NCI-H2029 treated with DMSO at 0.1 percent for 48 hours (cell line): ENCODE measurements around the gene RANBP9.

ENCODE experiments used
- DNase-seq: peaks from one replicate; lab custom pipeline; 2025; lab: John Stamatoyannopoulos, UW

RANBP9 gene

DNA sequence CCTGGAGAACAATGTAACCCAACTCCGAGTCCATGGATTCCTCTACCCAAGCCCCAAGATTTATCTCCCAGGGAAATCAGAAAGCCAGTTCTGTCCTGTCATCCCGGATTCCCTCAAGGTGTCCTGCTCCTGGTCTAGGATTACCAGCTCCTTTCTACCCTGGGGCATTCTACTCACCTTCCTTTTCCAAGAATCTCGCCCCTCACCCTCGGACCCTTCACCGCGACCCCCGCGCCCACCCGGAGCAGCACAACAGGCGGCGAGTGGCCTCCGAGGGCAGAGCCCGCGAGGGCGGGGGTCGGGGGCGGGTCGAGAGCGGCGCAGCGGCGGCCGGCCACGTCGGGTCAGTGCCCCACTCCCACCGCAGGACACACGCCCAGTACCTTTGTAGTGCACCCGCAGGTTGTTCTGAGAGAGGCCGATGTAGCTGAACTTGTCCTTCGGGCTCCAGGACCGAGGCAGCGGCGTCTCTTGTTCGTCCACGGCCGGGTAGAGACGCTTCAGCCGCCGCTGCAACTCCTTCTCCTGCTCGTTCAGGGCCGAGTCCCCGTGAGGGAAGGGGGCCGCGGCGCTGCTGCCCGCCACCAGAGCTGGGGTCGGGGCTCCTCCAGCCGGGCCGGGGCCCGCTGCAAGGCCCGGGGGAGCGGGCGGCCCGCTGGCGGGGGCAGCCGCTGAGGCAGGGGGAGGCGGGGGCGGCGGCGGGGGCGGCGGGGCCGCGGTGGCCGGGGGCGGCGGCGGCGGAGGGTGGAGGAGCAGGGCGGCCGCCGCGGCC lies 897 bp downstream of the RANBP9 start:
- DNase-seq, result peak; percentile 33

DNA sequence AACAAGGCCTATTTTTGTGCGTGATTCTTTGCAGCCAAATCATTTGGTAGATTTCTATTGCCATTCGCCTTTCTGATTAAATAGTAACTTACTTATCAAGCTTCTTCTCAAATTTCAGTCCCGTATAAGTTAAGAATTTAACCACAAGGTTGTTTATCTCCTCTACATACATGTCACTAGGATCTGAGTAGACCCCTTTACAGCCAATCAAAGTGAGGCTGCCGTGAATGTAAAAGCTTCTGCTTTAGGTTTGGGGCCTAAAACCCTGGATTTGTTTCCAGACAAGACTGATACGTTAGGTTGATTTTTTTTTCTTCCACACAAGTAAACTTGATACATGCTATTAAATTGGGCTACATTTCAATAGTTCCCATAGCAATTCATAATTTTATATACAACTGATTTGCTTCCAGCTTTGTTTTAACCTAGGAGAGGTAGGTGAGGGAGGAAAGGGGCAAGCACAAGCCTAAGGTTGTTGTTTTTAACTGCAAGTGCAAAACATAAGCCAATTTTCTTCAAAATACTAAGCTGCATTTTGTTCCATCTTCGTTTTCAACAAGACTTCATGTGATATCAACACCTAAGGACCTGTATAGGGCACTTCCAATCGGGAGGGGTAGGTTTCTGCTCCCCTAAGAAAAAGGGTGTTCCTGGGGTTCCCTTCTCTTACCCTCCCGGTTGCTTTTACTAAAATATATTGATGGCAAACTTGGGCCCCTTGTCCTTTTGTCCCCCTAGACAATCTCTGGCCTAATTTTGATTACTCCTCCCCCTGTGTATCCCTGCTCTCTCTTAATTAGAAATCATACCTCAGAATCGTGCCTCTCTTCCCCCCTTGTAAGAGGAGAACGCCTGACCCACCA lies 1.7 kb downstream of the RANBP9 start:
- DNase-seq, result no peak

DNA sequence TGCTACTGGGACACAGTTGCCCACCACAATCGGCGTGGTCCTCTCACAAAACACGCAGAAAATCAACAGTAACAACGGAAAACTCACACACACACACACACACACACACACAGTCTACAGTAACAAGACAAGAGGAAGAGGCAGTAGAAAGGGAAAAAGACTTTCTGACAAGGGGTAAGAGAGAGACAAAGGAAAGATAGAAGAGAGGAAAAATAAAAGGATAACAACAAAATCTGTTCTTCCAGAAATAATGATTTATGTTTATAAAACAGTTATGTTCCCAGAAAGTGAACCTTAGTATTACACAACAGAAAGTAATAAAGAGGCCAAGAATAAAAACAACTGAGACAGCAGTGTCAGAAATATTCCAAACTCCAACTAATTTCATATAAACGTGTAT lies 2.9 kb downstream of the RANBP9 start:
- DNase-seq, result no peak

DNA sequence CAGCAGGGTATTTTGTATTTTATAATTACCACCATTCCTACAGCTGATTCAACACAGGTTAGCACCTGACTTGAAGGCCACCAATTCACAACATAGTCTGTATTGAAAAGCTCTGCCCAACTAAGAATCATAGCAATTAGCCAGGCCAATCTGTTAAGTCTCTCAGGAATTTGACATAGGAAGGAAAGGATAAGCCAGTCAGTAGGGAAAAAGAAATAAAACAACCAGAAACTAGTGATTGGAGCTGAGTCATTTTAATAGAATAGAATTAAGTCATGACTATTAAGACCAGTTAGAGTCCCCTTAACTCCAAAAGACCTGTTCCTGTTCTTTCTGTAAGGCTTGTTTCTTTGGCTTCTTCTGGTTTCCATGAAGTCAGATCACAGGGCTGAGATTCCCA lies 8.1 kb downstream of the RANBP9 start:
- DNase-seq, result no peak

DNA sequence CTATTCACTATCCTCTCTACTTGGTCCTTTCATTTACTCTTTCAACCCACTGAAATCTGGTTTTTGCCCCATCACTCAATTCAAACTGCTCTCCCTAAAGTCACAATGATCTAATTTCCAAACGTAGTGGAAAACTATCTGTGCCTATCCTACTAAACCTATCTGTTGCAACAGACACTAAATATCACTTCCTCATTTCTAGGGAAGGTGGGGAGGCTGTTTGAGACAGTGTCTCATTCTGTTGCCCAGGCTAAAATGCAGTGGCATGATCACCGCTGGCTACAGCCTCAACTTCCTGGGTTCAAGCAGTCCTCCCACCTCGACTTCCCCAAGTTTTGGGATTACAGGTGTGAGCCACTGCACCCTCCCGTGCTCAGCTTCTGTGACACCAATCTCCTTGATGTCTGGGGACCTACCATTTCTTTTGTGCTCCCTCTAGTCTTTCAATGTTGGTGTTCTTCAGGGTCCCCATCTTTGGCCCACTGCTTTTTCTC lies 8.8 kb downstream of the RANBP9 start:
- DNase-seq, result no peak

DNA sequence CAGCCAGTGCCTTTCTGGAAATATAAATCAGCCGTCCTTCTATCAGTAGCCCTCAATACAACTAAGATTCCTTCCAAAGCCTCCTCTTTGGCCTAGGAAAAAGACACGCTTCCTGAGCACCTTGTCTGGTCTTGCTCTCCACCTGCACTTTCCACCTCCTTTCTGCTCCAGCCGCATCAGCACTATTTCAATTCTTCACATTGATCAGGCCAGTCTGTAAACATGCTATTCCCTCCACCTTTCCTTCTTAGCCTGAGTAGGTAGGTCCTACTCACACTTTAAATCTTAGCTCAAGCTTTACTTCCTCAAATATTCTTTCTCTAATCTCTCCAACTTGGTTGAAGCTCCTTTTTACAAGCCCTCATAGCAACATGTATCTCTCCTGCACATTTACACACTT lies 11.4 kb downstream of the RANBP9 start:
- no peak for DNase-seq

DNA sequence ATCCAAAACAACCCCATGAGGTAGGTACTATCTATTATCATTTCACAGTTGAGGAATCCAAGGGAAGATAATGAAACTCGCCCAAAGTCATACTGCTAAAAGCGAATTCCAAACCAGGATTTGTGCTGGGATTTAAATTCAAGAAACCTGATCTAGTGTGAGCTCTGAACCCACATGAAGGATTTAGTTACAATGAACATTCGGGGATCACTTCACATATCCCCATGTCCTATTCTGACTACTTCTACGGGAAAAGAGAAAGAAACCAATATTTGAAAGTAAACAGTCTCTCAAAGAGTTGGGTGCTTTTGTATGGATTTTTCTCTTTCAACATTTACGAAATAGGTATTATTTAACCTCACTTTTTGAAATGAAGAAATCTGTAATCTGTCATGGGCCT lies 12.9 kb downstream of the RANBP9 start:
- no peak for DNase-seq

DNA sequence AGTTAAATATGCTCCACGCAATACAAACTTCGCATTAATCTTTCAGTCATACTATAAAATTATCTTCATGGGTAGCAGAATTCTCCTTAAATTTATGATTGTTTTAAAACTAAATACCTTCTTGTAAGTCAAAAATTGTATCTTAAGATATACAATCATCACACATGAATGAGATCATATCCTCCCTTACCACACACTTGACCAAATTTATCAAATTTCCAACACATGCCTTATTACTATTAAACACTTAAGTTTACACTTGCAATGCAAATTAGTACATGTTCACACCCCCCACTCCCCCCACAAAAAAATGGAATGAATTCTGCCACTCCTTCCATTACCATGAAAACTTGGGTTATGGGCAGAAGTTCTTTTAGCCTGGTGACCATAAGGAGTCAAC lies 13.8 kb downstream of the RANBP9 start:
- no peak for DNase-seq

DNA sequence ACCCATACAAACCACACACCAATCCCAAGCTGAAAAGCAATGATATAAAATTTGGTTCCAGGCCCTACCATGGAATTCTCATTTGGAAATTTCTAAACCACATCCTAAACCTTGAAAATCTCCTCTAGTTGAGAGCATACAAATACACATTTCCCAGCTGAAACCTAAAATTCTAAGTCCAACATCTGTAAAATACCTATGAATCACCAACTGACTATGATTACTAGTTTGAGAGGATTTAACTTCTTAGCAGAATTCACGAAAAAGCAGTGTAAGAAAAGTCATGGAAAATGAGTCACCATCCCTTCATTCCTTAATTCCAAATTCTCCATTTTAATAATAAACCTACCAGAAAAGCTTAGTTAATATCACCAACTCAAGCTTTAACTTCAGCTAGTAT lies 15.4 kb downstream of the RANBP9 start:
- no peak for DNase-seq

DNA sequence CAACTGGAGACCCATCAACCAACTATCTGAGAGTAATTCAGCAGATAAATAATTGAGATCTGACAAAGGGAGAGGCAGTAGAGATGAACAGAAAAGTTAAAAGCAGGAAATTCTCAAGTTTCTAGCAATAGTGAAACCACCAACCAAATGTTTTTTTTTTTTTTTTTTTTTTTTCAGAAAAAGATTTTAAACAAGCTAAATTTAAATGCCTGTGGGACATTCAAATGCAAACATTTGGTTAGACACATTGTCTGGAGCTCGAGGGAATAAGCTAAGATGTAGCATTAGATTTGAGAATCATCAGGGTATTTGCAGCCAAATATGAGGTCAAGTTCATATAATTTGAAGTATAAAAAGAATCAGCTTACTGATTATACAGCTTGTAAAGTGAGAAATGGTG lies 16.4 kb downstream of the RANBP9 start:
- DNase-seq, result no peak

DNA sequence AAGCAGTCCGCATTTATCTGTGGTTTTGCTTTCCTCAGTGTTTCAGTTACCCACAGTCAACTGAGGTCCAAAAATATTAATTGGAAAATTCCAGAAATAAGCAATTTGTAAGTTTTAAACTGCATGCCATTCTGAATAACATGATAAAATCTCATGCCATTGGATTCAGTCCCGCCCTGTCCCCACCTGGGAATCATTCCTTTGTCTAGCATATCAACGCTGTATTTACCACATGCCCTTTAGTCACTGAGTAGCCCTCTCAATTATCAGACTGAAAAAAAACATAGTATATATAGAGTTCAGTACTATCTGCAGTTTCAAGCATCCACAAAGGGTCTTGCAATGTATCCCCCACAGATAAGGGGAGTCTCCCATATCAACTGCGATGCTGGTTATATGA lies 17.1 kb downstream of the RANBP9 start:
- DNase-seq, result no peak

DNA sequence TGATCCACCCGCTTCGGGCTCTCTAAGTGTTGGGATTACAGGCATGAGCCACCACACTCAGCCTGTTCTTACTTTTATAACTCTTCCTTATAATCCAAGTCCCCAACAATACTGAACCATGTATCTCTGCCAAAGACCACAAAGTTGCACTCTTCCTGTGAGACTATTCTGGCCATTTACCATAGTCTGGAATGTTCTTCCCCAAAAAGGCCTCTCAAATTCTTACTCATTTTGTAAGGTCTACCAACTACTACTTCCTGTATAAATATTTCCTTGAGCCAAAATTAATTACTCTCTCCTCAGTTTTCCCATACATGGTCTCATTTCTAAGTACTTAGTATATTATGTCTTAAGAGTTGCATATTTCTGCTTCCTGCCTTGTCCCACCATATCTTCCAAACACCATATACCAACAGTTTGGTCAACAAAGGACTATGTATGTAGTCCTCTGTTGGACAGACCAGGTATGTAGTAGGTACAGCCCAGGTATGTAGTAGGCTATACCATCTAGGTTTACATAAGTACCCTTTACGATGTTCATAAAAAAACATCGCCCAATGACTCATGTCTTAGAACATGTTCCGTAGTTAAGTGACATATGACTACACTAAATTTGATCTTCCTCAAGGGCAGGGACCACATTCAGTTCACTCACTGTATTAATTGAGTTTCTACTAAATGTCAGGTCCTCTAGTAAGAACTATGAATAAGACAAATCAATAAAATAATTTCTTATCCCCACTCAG lies 22.0 kb downstream of the RANBP9 start:
- no peak for DNase-seq

DNA sequence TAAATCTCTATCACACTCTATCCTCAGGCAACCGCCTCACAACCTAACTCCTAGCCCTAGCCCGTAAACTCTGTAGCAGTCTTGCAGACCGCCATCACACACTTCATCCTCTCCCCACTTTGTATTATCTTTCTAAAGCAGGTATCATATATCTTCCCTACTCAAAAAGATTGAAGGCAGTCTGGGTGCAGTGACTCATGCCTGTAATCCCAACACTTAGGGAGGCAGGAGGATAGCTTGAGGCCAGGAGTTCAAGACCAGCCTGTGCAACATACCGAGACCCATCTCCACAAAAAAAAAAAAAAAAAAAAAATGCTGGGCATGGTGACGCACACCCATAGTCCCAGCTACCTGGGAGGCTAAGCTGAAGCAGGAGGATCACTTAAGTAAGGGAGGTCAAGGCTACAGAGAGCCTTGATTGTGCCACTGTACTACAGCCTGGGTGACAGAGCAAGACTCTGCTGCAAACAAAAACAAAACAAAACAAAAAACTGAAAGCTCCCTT lies 22.9 kb downstream of the RANBP9 start:
- no peak for DNase-seq

DNA sequence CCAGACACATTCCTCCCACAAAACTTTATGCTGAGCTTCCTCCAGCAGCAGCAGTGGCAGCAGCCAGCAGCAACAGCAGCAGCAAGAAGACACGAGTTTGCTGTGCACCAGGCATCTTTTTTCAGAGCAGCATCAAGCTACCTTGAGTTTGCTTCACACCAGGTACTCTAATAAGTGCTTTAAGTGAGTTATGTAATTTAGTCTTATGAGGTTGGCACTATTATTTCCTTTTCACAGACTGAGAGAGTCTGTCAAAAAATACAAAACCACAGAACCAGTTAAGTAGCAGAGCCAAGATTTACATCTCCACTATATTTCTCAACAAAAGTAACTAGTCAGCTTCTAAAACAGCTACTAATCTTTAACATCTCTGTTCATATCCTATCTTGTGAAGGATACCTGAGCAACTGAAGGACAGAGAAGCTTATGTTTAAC lies 23.7 kb downstream of the RANBP9 start:
- DNase-seq, result no peak

DNA sequence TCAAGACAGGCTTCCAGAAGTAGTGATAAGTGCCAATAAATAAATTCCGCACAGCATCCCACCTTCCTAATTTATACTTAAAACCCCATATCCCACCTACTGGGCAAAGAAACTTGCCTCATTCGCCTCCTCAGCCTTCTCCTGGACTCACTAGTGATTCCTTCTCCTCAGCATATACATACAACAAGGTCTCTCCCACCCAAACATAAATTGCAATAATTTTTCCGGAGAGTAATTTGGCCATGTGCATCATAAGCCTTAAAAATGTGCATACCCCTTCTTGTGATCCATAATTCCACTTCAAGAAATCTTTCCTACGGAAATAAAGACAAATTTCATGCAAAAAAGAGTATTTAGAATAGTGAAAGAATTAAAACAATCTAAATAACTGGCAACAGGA lies 26.8 kb downstream of the RANBP9 start:
- DNase-seq, result no peak

DNA sequence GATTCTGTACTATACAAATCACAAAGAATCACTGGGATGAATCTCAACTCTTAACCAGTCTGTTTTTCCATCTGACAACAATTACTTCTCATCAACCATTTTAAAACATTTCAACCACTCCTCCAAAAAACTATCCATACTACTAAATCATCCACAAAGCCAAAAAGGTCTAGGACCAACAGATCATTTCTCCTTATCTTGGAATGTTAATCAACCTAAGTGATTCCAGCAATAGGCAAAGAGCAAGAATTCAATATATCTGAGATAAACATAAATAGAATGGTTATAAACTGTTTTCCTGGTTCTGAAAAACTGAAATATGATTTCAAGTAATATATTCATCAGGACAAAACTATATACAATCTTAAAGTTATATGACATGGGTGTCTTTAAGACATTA lies 28.6 kb downstream of the RANBP9 start:
- no peak for DNase-seq

DNA sequence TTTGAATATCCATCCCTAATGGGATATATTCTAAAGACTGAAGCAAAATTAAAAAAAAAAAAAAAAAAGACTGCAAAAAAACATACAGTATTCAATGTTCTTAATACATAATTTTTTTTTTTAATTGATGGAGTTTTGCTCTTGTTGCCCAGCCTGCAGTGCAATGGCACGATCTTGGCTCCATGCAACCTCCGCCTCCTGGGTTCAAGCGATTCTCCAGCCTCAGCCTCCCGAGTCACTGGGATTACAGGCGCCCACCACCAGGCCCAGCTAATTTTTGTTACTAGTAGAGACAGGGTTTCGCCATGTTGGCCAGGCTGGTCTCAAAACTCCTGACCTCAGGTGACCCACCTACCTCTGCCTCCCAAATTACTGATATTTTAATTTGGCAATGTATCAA lies 29.3 kb downstream of the RANBP9 start:
- DNase-seq, result no peak

DNA sequence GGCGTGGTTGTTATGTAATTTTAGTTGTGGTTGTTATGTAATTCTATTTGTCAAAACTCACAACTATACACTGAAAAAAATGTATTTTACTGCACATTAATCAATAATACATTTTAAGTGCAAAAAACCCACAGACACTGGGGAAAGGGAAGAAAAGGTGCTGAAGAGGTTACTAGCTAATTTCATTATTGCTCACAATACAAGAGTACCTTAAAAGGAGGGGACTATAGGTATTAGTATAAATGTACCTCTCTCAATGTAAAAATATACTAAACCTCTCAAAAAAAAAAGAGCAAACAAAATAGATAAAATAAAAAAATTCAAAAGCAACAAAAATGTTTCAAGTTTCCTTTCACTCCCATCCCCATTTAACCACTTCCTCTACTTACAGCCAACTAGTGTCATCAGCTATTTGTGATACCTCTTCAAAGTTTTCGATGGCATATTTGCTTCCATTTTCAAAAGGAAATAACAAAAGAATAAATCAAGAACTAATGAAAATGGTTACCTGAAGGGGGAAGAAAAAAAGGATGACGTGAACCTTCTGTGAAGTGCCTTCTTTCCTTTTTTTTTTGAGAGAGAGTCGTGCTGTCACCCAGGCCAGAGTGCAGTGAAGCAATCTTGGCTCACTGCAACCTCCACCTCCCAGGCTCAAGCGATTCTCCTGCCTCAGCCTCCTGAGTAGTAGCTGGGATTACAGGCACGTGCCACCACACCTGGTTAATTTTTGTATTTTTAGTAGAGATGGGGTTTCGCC lies 30.2 kb downstream of the RANBP9 start:
- no peak for DNase-seq

DNA sequence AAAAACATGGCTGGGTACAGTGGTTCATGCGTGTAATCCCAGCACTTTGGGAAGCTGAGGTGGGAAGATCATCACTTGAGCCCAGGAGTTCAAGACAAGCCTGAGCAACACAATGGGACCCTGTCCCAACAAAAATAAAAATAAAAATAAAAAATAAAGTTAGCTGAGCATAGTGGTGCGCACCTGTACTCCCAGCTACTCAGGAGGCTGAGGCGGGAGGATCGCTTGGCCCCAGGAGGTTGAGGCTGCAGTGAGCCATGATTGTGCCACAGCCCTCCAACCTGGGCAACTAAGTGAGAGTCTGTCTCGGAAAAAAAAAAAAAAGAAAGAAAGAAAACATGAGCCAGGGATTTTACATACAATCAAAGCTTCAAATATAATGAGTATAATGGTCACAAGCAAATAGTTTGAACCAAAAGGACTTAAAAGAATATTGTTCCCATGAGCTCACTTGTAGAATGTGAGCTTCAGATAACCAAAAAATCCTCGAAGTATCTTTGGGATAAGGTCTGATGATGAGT lies 31.1 kb downstream of the RANBP9 start:
- no peak for DNase-seq

DNA sequence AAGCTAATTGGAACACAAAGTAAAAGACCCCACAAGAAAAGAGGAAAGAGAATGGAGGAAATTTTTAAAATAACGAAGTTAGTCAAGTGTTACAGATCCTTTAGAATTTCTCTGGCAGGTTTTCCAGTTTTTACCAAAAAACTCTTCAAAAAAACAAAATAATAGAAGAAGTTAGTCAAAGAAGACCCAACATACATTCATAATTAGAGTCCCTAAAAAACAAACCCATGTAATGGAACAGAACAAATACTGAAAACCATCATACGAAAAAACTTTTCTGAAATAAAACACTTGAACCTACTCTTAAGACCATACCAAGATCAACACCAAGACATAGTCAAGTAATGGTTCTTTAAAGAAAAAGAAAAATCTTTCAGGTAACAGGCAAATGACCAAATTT lies 31.6 kb downstream of the RANBP9 start:
- no peak for DNase-seq

DNA sequence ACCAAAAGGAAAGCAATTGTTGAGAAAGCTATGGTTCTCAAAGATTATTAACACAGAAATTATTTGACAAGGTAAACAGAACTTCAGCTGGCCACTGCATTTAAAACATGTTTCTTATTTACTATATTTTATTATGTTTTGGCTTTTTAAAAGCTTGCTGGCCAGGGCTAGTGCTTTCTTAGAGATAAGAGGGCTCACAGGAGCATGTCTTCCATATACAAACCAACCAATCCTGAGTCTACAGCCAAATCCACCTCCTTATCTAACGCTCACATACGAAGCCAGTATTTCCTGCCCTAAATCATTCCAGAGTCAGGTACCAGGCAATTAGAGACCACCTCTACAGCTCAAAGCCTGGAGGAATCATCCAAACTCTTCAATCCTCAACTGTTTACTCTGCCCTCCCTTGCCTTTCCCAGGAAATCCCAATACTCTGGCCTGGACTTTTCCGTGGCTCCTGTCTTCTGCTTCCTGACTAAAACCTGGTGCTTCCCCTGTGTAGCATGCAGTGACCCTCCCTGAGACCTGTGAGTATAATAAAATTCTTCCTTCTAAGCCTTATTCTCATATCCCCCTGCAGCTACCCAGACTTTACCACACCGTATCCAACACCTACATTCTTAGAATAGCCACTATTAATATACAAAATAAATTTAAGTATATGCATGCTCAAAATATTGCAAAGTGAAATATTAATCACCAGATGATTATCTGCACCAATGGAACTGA lies 33.2 kb downstream of the RANBP9 start:
- no peak for DNase-seq
